ENCODE measurements around the gene RNF17. TPM values are rescaled to one million over a fixed set of nuclear protein-coding genes. Genes with fewer than 3 reads are reported as not detected.
A peak's percentile ranks its signal among the peaks of the same experiment; 100 is the strongest.

RNF17 gene
- total and polyA plus RNA-seq, 10 of the 15 experiments (the other 5 are each of a cell fraction or from before 2014, with no cell fraction given), result not detected

GRCh38 chr13:24922745-24923591, 159.0 kb downstream of the RNF17 start:
- RAD21 ChIA-PET (ENCODE audit: unreplicated experiment), result interaction anchor here (1.4 kb wide), 1 partner anchor 192 kb away, joined by 5 read pairs; no protein-coding TSS in a partner anchor
- CTCF ChIA-PET, result interaction anchor here (0.6 kb wide), 1 partner anchor 452 kb away, joined by 3 read pairs; no protein-coding TSS in a partner anchor
- peak; percentile 95 for ATAC-seq
- in situ Hi-C loops (cut with MboI) (no loop called here), intact Hi-C loops (cut with micrococcal nuclease; ENCODE audit: unreplicated experiment) (loop anchor here (2.0 to 10.0 kb wide), 3 partner anchors 36 to 362 kb away; partner anchors contain the start of gene MTMR6)
- H3K4me3 ChIP-seq, result peak overlapping the region; percentile 90
- H3K36me3 ChIP-seq (ENCODE audit: control insufficient read depth in 2 of 2, insufficient read depth in 2 of 2, low read length in 1 of 2), result no peaks in the 10 kb centered on the region
- peaks cover 46% of the 10 kb centered on the region for H3K79me2 ChIP-seq (ENCODE audit: control insufficient read depth, insufficient read depth, low read length)
- no peaks in the 10 kb centered on the region; the same call in 2 of the 3 replicates for H3K9me3 ChIP-seq (replicated peaks; ENCODE audit: control insufficient read depth, insufficient read depth, low read length)
- peak overlapping the region; percentile 73 for H3K4me2 ChIP-seq (ENCODE audit: control insufficient read depth, insufficient read depth)
- SMC1A ChIA-PET (ENCODE audit: uncharacterized antibody, unreplicated experiment), result interaction anchor here (1.0 kb wide), 1 partner anchor 194 kb away, joined by 3 read pairs; no protein-coding TSS in a partner anchor
- FAIRE-seq, result peak; percentile 76
- H3K9ac ChIP-seq (ENCODE audit: control insufficient read depth, insufficient read depth, low read length), result peak overlapping the region; percentile 97
- peak; percentile 93 for DNase-seq (ENCODE audit: low read depth, low spot score)
- TSS peak; percentile 98 for BruUV-seq (replicated peaks)
- peak overlapping the region; percentile 100 for H3K27ac ChIP-seq (ENCODE audit: control insufficient read depth, insufficient read depth)
- H3K27me3 ChIP-seq (replicated peaks in 1 of 2; ENCODE audit: control insufficient read depth in 2 of 2, insufficient read depth in 2 of 2, low read length in 1 of 2), result no peaks in the 10 kb centered on the region
- POLR2A ChIA-PET, result no interaction called here
- H4K20me1 ChIP-seq (ENCODE audit: control insufficient read depth, insufficient read depth), result no peaks in the 10 kb centered on the region
- WGBS (ENCODE audit: insufficient coverage, insufficient replicate concordance, low lambda C conversion rate, missing lambda C conversion rate), result under 1% methylated on average over 60 of the region's 60 CpGs
- peaks cover 8% of the 10 kb centered on the region; the same call in 1 of the 2 replicates for H3K4me1 ChIP-seq (ENCODE audit: control insufficient read depth, insufficient read depth, low read length)
- peak overlapping the region; percentile 86 for H2AFZ ChIP-seq (ENCODE audit: control insufficient read depth, low read depth, low read length)
- peak; percentile 58; the same call in 1 of the 2 replicates for TF ChIP-seq ASH2L (IDR thresholded peaks at IDR 0.05; ENCODE audit: borderline replicate concordance, low read depth)
- TF ChIP-seq HDAC2 (IDR thresholded peaks at IDR 0.05), result 0 out of 2 replicates have a peak, but pooled peaks have one; percentile 90
- no peak for TF ChIP-seq ZSCAN29 (IDR thresholded peaks at IDR 0.05)
- TF ChIP-seq IKZF1 (conservative IDR thresholded peaks at IDR 0.05), result peak; percentile 96
- TF ChIP-seq ATF2 (IDR thresholded peaks at IDR 0.05; ENCODE audit: low read length), result peak; percentile 84
- TF ChIP-seq SREBF1 (IDR thresholded peaks at IDR 0.05; ENCODE audit: low read length), result peak; percentile 77
- no peak for TF ChIP-seq SREBF2 (IDR thresholded peaks at IDR 0.05; ENCODE audit: low read length)
- peak; percentile 97 for TF ChIP-seq HCFC1 (IDR thresholded peaks at IDR 0.05; ENCODE audit: low read length)
- TF ChIP-seq PAX5 (IDR thresholded peaks at IDR 0.05; ENCODE audit: borderline replicate concordance, low read depth, low read length), result peak; percentile 72; the same call in 1 of the 2 replicates
- TF ChIP-seq E2F4 (IDR thresholded peaks at IDR 0.05; ENCODE audit: low read depth, low read length), result peak; percentile 91
- TF ChIP-seq CREB1 (IDR thresholded peaks at IDR 0.05; ENCODE audit: low read depth), result peak; percentile 88
- peak; percentile 98 for TF ChIP-seq SIN3A (IDR thresholded peaks at IDR 0.05; ENCODE audit: low read depth, low read length)
- no peak for TF ChIP-seq ATF3 (IDR thresholded peaks at IDR 0.05; ENCODE audit: borderline replicate concordance, extremely low read depth, low read depth, low read length)
- TF ChIP-seq ZNF687 (IDR thresholded peaks at IDR 0.05), result no peak
- TF ChIP-seq LARP7 (IDR thresholded peaks at IDR 0.05), result 0 out of 2 replicates have a peak, but pooled peaks have one; percentile 10
- TF ChIP-seq TCF12 (IDR thresholded peaks at IDR 0.05; ENCODE audit: low read depth, low read length), result peak; percentile 41; the same call in 1 of the 2 replicates
- TF ChIP-seq POLR2AphosphoS5 (IDR thresholded peaks at IDR 0.05; ENCODE audit: low read length), result peak; percentile 90
- TF ChIP-seq TARDBP (IDR thresholded peaks at IDR 0.05; ENCODE audit: borderline replicate concordance), result peak; percentile 90

All from GM12878 (cell line).